SK-N-SH treated with all-trans-retinoic acid at 6 μM for 48 hours (cell line): ENCODE data around the gene SARNP.
"Not testable (repeated sequence)": the region's sequence is repeated elsewhere in the genome, so short reads cannot be mapped to it uniquely, and the experiment has no call there.

ENCODE experiments used
- ATAC-seq: fragments of 200-7000 bp; cut with Tn5 transposase; 3 replicates; pipeline ENCODE4 v1.9.1; 2020; ENCODE audit warnings: mild to moderate bottlenecking, moderate library complexity
- ARNTL ChIP-seq: fragments of 450-650 bp; formaldehyde crosslinking; IDR thresholded peaks from 2 replicates; pipeline ENCODE4 v1.5.0; 2020; ENCODE audit warnings: low read depth, mild to moderate bottlenecking, moderate library complexity, borderline replicate concordance
- BACH2 ChIP-seq: fragments of 250-450 bp; sonication (Bioruptor Pico); IDR thresholded peaks from 2 replicates; pipeline ENCODE4 v1.9.0; 2021; ENCODE audit warnings: mild to moderate bottlenecking, borderline replicate concordance
- CSRNP3 ChIP-seq: fragments of 250-450 bp; sonication (Bioruptor Pico); IDR thresholded peaks from 2 replicates; pipeline ENCODE4 v1.5.1; 2021; ENCODE audit warnings: mild to moderate bottlenecking, moderate library complexity
- ESRRG ChIP-seq: fragments of 250-450 bp; sonication (Bioruptor Pico); IDR thresholded peaks from 2 replicates; pipeline ENCODE4 v1.6.1; 2021; ENCODE audit warnings: mild to moderate bottlenecking
- OSR1 ChIP-seq: fragments of 250-450 bp; sonication (Bioruptor Pico); IDR thresholded peaks from 2 replicates; pipeline ENCODE4 v1.8.0; 2022; ENCODE audit warnings: moderate library complexity, mild to moderate bottlenecking, inconsistent platforms
- POU6F1 ChIP-seq: fragments of 250-450 bp; sonication (Bioruptor Pico); IDR thresholded peaks from 2 replicates; pipeline ENCODE4 v1.8.0; 2021; ENCODE audit warnings: low read depth, mild to moderate bottlenecking, moderate library complexity, borderline replicate concordance
- PPARA ChIP-seq: fragments of 250-450 bp; sonication (Bioruptor Pico); IDR thresholded peaks from 2 replicates; pipeline ENCODE4 v1.5.0; 2020; ENCODE audit warnings: mild to moderate bottlenecking, borderline replicate concordance
- RARB ChIP-seq: fragments of 250-450 bp; sonication (Bioruptor Pico); IDR thresholded peaks from 2 replicates; pipeline ENCODE4 v1.8.0; 2021; ENCODE audit warnings: mild to moderate bottlenecking, moderate library complexity
- TCF4 ChIP-seq: fragments of 250-450 bp; sonication (Bioruptor Pico); IDR thresholded peaks from 2 replicates; pipeline ENCODE4 v1.8.0; 2021; ENCODE audit warnings: mild to moderate bottlenecking, moderate library complexity, borderline replicate concordance
- TOX ChIP-seq: fragments of 250-450 bp; sonication (Bioruptor Pico); IDR thresholded peaks from 2 replicates; pipeline ENCODE4 v1.8.0; 2021; ENCODE audit warnings: mild to moderate bottlenecking, moderate library complexity, borderline replicate concordance
- ZC3H10 ChIP-seq: fragments of 250-450 bp; sonication (Bioruptor Pico); IDR thresholded peaks from 2 replicates; pipeline ENCODE4 v1.5.1; 2021; ENCODE audit warnings: mild to moderate bottlenecking, moderate library complexity
- ZFP3 ChIP-seq: fragments of 250-450 bp; sonication (Bioruptor Pico); IDR thresholded peaks from 2 replicates; pipeline ENCODE4 v1.5.0; 2020; ENCODE audit warnings: mild to moderate bottlenecking, moderate library complexity
- ZFP30 ChIP-seq: fragments of 450-650 bp; formaldehyde crosslinking; IDR thresholded peaks from 2 replicates; pipeline ENCODE4 v1.5.0; 2022; ENCODE audit warnings: mild to moderate bottlenecking, moderate library complexity
- ZNF70 ChIP-seq: fragments of 450-650 bp; formaldehyde crosslinking; IDR thresholded peaks from 2 replicates; pipeline ENCODE4 v1.5.0; 2020; ENCODE audit warnings: mild to moderate bottlenecking, moderate library complexity
- TF ChIP-seq, protein P1 (sequence below): fragments of 250-450 bp; sonication (Bioruptor Pico); IDR thresholded peaks from 2 replicates; pipeline ENCODE4 v1.8.0; 2020; ENCODE audit warnings: mild to moderate bottlenecking, moderate library complexity, borderline replicate concordance
- TF ChIP-seq, protein P2 (sequence below): fragments of 250-450 bp; sonication (Bioruptor Pico); IDR thresholded peaks from 2 replicates; pipeline ENCODE4 v1.5.1; 2020; ENCODE audit warnings: low read depth, mild to moderate bottlenecking, moderate library complexity

Gene SARNP

DNA sequence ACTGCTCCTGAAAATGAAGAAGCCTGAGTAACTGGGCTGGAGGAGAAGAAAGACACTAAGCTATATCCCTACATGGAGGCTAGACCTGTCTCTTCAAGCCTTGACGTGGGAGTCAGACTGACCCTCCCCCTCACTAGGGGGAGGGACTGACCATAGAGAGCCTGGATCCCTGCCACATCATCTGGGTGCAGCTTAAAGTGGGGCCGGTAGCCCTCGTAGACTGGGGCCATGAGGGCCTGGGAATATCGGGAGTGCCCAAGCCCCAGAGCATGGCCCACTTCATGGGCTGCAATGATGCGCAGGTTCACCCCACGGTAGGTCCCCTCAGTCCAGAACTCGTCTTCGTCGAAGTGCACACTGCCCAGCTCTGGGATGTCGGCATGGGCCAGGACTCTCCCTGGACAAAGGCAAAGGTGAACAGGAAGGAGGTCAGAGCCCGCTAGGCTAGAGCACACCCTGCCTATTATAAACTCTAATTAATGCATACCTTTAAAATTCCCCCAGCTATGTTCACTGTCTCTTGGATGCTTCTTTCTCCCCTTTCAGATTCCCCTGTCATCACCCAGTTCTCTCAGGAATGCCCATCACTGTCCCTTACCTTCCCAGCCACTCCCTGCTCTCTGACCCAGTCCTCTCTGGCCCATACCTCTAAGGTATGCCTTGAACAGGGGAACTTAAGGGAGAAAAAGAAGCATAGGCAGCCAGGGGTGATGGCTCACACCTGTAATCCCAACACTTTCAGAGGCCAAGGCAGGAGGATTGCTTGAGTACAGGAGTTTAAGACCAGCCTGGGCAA, 22.0 kb upstream of the SARNP start:
- no peak for ATAC-seq
- no peak for TF ChIP-seq ZNF70

DNA sequence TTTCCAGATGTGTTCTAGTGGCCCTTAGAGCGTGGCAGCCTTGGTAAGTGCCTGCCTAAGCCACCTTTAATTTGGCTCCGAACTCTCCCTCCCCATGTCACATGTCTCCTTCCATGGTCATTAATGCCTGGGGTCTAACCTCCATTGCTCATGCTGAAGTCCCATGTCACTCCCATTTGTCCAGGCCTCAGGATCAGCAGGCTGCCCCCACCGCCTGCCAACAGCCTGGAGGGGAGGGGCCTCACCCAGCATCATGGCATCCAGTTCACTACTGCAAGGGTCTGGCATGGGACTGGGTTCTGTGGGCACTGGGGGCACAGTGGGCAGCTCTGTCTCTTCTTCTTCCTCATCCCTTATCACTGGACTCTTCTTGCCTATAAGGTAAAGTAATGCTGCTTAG, 20.8 kb upstream of the SARNP start:
- TF ChIP-seq ZNF70 = no peak
- TF ChIP-seq OSR1 (CRISPR knock-in tag) = no peak
- TF ChIP-seq CSRNP3 (CRISPR knock-in tag) = no peak
- TF ChIP-seq TOX (CRISPR knock-in tag) = no peak
- no peak for TF ChIP-seq ZC3H10 (CRISPR knock-in tag)
- TF ChIP-seq ZFP3 (CRISPR knock-in tag) = no peak
- no peak for TF ChIP-seq POU6F1
- TF ChIP-seq, protein P1, sequence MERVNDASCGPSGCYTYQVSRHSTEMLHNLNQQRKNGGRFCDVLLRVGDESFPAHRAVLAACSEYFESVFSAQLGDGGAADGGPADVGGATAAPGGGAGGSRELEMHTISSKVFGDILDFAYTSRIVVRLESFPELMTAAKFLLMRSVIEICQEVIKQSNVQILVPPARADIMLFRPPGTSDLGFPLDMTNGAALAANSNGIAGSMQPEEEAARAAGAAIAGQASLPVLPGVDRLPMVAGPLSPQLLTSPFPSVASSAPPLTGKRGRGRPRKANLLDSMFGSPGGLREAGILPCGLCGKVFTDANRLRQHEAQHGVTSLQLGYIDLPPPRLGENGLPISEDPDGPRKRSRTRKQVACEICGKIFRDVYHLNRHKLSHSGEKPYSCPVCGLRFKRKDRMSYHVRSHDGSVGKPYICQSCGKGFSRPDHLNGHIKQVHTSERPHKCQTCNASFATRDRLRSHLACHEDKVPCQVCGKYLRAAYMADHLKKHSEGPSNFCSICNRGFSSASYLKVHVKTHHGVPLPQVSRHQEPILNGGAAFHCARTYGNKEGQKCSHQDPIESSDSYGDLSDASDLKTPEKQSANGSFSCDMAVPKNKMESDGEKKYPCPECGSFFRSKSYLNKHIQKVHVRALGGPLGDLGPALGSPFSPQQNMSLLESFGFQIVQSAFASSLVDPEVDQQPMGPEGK = no peak
- TF ChIP-seq TCF4 (CRISPR knock-in tag) = no peak
- TF ChIP-seq, all 23 proteins: peak for 0
- ATAC-seq = no peak

DNA sequence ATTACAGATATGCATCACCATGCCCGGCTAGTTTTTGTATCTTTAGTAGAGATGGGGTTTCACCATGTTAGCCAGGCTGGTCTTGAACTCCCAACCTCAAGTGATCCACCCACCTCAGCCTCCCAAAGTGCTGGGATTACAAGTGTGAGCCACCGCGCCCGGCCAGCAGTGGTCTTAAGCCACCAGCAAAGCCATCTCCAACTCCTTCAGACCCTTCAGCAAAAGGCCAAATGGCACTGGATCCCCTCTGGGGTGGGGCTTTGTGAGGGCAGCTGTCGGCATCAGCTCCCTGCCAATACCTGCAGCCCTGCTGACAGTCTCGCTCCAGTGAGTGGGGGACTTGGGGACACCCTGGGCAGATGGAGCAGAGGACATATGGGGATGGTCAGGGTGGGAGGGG, 16.9 kb upstream of the SARNP start:
- not testable (repeated sequence) for ATAC-seq

GRCh38 chr12:55833056-55833455, 15.5 kb upstream of the SARNP start:
- no peak for TF ChIP-seq ARNTL (CRISPR knock-in tag)
- no peak for TF ChIP-seq PPARA
- ATAC-seq = no peak

DNA sequence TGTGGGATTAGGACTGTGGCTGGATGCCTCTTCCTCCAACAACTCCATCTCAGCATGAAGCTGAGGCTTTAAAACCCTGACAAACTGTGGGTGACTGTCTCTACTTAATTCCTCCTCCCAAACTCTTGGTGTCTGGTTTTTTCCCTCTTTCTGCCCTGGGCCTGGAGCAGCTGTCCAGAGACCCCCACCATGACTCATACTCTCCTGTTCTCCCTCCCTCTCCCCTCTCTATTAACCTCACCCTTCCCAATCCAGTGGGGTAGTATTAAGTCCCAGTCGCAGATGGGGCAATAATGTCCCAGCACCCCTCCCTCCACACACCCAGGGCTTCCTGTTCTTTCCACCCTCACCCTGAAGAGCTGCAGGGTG, 13.9 kb upstream of the SARNP start:
- TF ChIP-seq ESRRG (CRISPR knock-in tag) (no peak), ZC3H10 (CRISPR knock-in tag) (no peak), CSRNP3 (CRISPR knock-in tag) (no peak), OSR1 (CRISPR knock-in tag) (no peak), ZFP3 (CRISPR knock-in tag) (no peak), TCF4 (CRISPR knock-in tag) (no peak), ZFP30 (CRISPR knock-in tag) (no peak), PPARA (no peak), TOX (CRISPR knock-in tag) (no peak), ARNTL (CRISPR knock-in tag) (no peak), BACH2 (CRISPR knock-in tag) (no peak), RARB (CRISPR knock-in tag) (no peak)
- TF ChIP-seq, protein P2, sequence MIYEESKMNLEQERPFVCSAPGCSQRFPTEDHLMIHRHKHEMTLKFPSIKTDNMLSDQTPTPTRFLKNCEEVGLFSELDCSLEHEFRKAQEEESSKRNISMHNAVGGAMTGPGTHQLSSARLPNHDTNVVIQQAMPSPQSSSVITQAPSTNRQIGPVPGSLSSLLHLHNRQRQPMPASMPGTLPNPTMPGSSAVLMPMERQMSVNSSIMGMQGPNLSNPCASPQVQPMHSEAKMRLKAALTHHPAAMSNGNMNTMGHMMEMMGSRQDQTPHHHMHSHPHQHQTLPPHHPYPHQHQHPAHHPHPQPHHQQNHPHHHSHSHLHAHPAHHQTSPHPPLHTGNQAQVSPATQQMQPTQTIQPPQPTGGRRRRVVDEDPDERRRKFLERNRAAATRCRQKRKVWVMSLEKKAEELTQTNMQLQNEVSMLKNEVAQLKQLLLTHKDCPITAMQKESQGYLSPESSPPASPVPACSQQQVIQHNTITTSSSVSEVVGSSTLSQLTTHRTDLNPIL = no peak
- ATAC-seq = no peak
